GM21529 (cell line): ENCODE results near the gene RPS14.
A peak's percentile ranks its signal among the peaks of the same experiment; 100 is the strongest.
"Not testable (repeated sequence)": the region's sequence is repeated elsewhere in the genome, so short reads cannot be mapped to it uniquely, and the experiment has no call there.

Experiments
- ATAC-seq: cut with Tn5 transposase; IDR thresholded peaks from one replicate; pipeline ENCODE4 v1.9.1; 2021; ENCODE audit not compliant: unreplicated experiment

RPS14 gene

DNA sequence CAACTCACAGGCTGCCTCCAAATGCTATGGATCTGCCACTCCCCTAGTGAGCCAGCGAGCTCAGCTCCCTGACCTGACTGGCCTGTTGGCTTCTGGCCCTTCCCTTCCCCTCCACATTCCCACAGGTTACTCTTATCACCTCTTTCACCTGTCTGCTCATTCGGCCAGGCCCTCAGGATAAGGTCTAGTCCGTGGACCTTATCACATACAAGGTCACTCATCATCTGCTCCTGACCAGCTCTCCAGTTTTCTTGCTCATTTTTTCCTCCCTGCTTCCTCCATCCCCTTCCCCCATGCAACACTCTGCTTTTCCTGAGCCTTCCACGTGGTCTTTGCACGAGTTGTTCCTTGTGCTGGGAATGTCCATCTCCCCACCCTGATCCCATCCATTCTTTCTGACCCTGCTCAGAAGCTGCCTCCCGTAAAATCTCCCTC lies 32.5 kb upstream of the RPS14 start:
- ATAC-seq: no peak

DNA sequence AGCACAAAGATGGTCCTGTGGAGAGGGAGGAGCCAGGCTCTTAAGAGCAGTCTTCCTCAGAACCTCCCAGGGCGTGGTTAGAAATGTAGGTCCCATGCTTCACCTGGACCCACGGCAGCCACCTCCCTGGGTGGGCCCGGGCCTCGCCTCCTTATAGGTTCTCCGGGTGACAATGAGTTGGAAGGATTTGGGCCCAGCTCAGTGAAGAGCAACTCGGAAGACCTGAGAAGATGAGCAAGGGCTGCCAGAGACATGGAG lies 32.1 kb upstream of the RPS14 start:
- ATAC-seq: no peak

DNA sequence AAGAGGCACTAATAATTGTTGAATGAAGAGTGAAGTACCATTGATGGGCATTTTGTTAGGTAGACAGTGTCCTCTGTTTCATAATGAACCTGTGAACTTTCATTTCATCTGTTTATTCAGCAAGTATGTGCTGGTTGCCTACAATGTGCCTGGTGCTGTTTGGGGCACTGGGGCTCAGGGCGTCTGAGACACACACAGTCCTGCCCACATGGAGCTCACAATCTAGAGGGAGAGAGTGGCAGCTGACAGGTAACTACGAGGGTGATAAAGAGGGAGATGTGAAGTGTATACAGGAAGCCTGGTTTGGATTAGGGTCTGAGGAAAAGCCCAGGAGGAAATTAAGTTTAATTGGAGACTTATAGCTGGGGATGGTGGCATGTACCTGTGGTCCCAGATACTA lies 29.9 kb upstream of the RPS14 start:
- no peak for ATAC-seq

DNA sequence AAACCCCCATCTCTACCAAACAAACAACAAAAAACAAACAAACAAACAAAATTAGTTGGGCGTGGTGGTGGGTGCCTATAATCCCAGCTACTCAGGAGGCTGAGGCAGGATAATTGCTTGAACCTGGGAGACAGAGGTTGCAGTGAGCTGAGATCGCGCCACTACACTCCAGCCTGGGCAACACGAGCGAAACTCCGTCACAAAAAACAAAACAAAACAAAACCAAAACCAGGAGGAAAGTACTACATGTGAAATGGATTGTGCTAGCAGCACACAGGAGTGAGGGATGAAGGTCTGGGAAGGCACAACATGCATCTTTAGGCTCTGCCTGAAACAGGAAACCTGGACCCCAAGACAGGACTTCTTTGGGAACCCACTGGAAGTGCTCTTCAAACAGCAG lies 27.0 kb upstream of the RPS14 start:
- not testable (repeated sequence) for ATAC-seq

DNA sequence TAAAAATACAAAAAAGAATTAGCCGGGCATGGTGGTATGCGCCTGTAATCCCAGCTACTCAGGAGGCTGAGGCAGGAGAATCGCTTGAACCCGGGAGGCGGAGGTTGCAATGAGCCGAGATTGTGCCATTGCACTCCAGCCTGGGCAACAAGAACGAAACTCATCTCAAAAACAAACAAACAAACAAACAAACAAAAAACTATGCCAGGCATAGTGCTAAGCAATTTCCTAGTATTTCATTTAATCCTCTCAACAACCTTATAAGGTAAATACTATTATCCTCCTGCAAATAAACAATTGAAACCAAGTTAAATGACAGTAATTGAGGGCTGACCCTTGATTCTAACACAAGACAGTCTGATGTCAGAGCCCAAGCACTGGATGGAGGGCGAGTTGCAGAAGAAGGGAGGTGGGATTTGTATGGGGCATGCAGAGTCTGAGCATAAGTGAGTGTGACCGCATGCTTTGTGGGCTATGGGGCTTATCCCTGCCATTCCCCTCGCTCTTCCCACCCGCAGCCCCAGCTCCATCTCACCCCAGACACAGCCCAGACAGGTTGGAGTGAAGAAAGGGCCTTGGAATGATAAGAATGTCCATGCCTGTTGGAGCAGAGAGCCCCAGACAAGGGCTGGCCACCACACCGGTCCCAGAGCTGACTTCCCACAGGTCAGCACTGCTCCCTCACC lies 24.3 kb upstream of the RPS14 start:
- ATAC-seq: no peak

DNA sequence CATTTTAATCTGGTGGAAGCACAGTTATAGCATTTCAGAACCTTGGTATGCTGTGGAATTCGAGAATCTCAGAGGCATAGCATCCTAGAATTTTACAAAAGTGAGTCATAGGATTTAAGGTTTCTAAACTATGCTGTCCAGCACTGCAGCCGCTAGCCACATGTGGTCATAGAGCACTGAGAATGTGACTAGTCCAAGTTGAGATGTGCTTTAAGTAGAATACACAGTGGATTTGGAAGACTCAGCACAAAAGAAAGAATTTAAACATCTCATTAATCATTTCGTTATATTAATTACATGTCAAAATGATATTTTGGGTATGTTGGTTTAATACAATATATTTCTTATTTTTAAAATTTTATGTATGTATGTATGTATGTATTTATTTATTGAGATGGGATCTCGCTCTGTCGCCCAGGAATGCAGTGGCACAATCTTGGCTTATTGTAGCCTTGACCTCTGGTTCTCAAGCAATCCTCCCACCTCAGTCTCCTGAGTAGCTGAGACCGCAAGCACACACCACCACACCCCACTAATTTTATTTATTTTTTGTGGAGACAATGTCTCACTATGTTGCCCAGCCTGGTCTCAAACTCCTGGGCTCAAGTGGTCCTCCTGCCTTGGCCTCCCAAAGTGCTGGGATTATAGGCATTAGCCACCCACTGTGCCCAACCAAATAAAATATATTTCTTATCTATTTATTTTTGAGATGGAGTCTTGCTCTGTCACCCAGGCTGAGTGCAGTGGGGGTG lies 20.4 kb upstream of the RPS14 start:
- no peak for ATAC-seq

DNA sequence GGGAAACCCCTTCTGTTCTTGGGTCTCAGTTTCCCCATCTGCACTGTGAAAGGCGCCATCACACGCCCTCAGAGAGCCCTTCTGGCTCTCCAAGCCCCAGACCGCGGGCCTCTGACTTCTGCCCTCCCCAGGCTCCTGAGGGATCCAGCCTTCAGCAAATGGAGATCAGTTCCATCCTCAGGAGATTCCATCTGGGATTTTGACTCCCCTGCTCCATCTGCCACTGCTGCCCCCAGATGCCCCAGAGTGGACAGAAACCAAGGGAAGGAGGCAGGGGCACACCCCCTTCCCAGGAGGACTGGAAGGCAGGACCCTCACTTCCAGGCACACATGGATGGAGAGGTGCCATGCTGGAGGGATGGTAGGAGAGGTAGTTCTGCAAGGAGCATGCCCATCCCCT lies 18.7 kb upstream of the RPS14 start:
- no peak for ATAC-seq

DNA sequence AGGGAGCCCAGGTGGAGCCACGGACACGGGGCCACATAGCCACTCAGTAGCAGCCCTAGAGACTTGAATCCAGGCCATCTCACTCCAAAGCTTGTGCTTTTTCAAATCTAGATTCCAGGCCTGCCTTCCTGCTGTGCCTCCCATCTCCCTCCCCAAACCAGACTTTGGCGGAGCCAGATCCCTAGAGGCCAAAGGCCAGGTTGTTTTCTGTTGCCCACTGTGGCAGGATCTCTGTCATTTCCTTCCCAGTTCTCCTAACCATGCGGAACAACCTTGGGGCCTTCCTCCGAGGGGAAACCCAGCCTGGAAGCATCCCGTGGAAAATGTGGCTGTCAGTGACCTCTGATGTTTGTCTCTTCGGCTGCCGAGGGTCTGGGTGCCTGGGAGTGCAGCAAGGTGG lies 16.4 kb upstream of the RPS14 start:
- ATAC-seq: no peak

DNA sequence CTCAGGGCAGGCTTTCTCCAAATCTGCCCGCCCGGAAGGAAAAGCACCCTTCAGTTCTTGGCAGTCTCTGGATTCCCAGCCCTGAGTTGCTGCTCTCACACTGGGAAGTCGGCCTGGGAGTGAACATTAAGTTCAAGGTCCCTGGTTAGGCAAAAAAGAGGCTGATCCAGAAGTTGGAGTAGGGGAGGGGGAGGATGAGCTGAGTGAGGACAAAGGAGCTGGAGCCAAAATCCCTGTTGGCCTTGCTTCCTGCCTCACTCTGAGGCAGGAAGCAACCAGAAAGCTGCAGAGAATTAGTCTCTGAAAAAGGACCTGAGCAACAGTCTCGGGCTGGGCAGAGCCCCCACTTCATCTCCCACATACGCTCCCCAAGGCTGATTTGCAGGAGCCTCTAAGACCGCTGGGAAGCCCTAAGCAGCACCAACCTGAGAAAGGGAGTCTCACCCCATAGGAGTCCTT lies 15.0 kb upstream of the RPS14 start:
- no peak for ATAC-seq

DNA sequence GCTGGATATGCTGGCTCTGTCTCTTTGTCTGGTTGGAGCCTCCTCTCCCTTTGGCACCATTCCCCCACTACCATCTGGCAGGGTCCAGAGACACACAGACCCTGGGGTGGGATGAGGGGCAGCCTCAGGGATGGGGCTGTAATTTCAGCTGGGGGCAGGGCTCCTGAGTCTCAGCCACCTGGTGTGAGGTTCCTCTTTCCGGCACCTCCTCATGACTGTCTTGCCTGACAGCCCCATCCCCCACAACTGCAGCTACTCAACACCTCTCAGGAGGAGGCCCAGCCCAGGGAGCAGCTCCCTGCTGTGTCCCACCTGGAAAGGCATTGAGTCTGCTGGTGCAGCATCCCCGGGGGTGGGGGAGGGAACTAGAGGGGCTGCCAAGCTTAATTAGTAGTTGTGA lies 11.7 kb upstream of the RPS14 start:
- ATAC-seq: peak; percentile 84

DNA sequence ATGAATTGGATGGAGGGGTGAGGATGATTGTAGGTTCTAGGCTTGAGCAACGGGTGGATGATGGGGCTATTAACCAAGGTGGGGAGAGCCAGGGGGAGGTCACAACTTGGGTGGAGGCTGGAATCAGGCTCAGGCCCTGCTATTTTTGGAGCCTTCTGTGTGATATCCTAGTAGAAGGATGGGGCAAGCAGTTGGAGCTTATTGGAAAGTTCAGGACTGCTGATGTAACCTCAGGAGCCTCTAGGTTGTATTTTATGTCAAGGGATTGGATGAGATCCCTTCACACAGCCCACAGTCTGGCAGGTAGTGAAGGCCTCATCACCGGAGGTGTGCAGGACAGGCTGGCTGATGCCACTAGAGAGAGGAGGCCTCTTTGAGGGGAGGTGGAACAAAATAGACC lies 11.2 kb upstream of the RPS14 start:
- no peak for ATAC-seq

DNA sequence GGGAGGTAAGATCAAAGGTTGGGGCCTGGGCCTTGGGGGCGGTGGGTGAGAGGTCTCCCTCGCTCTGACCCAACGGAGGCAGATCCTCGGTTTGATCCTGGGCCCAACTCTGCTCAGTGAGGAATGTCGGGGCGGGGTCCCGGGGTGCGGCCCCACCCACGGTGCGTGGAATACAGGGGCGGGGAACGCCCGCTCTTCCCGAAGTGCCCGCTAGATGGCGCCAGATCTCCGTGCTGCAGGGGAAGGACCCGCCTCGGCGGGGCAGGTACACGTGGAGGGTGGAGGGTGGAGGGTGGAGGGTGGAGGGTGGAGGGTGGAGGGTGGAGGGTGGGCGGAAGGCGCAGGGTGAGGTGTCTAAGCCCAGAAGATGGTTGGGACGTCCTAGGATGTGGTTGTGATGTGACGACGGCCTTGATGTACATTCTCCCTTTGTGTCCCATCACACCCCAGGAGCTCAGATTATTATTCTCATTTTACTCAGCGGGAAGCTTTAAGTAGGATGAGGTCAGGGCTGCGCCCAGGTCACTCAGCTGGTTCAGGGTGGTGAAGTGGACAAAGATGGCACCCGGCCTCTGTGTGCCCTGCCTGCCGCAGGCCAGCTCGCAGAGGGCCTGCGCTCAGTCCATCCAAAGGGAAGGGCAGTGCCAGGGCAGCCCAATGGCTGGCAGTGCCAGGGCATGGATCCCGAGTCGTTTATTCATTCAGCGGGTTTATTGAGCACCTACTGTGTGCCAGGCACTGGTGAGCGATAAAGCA lies 9.4 kb upstream of the RPS14 start:
- ATAC-seq: peak; percentile 72

DNA sequence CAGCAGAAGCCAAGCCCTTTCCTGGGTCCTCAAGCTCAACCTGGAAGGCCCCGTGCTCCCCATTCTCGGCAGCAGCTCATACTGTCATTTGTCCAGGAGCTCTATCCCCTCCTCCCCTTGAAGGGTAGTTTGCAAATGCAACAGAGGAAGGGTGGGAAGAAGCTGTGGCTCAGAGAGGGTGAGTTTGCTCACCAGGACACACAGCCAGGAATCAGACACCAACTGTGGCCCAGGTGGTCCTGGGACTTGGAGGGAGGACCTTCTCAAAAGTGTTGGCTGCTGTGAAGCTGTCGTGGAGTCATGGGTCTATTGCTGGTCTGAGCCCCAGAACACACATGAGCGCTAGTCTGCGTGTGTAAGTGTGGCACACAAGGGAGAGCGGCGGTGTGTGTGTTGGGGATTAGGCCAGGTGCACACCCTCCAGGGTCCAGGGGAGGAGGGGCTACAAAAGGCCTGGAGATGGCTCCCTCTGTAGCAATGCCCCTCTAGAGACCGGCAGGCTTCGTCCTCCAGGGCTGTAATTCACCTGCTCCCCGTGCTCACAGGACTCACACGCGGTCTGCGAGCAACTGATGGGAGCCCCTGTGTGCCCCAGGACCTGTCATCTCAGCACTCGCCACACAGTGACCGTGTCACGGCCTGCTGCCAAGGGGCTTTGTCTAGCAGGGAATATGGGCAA lies 8.2 kb upstream of the RPS14 start:
- no peak for ATAC-seq

DNA sequence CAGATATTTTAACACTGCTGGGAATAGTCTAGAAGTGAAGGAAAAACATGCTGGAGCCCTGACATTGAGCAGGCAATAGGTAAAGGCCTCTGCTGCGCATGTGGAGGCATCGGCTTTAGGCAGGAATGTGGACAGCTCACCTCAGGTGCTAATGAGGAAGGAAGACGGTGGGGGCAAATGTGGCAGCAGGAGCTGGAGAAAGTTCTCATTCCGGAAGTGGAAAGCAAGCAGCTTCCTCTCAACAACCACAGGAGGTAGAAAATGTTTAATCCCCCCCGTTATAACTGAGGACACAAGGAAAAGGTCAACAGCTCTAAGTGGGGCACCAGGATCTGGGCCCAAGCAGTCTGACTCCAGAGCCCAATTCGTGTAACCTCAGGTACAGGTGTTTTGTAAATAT lies 7.6 kb upstream of the RPS14 start:
- no peak for ATAC-seq

DNA sequence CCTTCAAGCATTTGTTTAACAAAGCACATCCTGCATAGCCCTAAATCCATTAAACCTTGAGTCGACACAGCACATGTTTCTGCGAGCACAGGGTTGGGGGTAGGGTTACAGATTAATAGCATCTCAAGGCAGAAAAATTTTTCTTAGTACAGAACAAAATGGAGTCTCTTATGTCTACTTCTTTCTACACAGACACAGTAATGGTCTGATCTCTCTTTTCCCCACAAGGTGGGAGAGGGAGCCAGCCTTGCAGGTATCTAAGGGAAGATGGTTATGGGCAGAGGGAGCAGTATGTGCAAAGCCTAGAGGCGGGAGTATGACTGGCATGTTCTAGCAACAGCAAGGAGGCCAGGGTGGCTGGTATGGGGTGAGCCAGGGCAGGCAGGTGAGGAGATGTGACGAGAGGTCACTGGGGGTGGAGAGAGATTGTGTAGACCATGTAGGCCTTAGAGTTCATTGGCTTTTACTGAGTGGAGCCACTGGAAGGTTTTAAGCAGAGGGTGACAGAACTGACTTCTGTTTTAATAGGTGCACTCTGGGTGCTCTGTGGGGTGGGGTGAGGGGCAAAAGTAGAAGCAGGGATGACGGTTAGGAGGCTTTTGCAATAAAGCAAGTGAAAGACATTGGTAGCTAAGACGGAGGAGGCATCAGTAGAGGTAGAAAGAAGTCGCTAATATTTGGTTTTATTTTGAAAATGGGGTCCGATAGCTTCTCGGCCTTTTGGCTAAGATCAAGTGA lies 5.1 kb upstream of the RPS14 start:
- ATAC-seq: no peak

DNA sequence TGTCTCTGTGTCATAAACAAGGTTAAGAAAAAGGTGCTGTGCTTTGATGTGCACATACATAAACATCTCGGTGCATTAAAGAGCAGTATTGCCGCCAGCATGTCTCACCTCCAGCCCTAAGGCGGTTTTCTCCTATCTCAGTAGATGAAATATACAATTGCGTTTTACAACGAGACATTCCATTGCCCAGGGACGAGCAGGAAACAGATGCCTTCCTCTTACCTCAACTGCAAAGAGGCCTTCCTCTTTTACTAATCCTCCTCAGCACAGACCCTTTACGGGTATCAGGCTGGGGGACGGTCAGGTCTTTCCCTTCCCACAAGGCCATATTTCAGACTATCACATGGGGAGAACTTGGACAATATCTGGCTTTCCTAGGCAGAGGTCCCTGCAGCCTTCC lies 4.5 kb upstream of the RPS14 start:
- ATAC-seq: not testable (repeated sequence)

DNA sequence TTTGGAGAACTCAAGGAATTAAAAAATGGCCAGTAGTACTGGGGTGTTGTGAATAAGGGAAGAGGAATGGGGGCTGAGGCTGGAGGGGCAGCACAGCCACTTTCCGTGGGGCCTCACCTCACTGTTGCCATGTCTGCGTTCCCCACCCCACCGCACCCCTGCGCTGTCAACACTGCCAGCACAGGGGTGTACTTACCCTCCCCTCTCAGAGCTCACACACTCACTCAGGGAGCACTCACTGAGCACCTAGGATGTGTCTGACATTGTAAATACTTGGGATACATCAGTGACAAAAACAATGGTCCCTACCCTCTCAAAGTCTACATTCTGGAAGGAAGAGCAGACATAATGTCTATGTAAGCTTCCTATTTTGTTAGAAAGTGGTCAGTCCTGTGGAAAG lies 3.4 kb upstream of the RPS14 start:
- no peak for ATAC-seq

DNA sequence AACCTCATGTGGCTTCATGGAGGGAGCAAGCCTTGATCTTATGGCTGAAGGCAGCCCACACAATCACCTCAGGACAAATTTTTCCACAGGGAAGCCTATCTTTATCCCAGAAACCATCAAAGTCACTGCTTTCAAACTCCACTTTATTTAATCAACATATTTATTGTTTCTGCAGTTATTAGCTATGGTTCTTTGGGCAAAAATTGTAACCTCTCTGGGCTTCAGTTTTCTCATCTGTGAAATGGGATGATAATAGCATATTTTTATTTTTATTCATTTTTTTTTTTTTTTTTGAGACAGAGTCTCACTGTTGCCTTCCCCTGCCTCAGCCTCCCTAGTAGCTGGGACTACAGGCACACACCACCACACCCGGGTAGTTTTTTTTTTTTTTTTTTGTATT lies 2.1 kb upstream of the RPS14 start:
- no peak for ATAC-seq

DNA sequence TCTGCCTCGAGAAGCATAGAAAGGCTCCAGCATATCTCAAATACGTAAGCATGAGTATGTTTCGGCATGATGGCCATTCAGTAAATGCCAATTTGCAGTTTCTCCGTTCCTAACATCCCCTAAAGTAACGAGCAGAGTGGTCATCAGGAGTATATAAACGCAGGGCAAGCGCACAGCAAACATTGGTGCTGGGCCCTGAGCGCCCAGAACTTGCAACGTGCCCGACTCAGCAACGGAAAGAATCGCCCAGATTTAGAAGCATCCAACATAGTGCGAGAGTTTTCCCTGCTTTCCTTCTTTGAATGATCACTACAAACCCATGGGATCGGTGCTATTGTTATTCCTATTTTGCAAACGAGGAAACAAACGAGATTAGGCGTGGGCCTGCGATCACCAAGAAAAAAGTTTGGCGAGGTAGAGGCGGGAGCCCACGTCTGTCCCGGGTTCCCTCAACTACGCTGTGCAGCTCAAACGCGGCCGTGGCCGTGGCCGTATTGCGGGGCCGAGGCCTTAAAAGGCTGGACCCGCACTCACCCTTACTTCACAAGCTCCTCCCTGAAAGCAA lies 505 bp downstream of the RPS14 start:
- peak; percentile 22 for ATAC-seq

DNA sequence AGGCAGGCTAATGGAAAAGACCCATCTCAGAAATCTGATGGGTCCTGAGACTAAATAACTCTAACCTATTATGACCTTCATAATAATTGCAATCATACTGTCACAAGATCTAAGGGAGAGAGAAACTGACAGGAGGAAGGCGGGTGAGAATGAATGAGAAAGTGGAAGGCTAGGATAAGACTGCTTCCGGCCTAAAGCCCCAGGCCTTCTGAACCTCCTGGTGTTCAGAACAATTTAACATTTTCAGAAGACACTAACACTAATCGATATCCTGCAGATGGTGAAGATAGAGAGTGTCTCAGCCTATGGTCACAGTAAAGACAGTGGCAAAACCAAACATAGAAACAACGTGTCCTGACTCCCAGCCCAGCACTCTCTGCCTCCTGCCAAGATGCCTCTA lies 1.2 kb downstream of the RPS14 start:
- no peak for ATAC-seq

DNA sequence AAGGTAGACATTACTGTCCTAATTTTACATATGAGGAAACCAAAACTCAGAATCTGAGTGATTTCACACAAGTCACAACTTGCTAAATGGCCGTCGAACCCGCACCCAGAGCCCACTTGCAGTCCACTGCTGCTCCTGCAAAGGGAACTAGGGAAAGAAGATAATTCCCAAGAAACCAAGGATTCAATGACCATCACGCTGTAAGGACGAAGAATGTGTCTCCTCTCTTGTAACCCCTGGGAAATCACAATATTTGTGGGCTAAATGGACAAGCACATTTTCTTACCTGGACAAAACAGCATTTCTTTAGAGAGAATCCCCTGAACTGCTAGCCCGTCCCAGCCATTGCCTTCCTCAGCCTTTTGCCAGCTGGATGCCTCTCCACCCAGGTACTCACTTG lies 2.4 kb downstream of the RPS14 start:
- ATAC-seq: no peak
